Astrocyte of the spinal cord (primary cell): ENCODE measurements around the gene ARL11.

Experiments used
- DNase-seq: peaks from one replicate; pipeline ENCODE4 v3.0.0; 2011; ENCODE audit warnings: low read depth, low spot score
- H3K4me3 ChIP-seq: 2 replicates; pipeline ENCODE4 v1.5.1; 2011; ENCODE audit warnings: low read depth, mild to moderate bottlenecking, low read length, moderate library complexity
- in situ Hi-C: cut with HindIII; loops from 2 replicates; pipeline ENCODE4 v1.10.0; 2017; ENCODE audit warnings: low sequenced_read_pairs
- TF ChIP-seq, protein P1 (sequence below): IDR thresholded peaks from 2 replicates; pipeline ENCODE4 v1.5.1; 2012; ENCODE audit warnings: low read depth, mild to moderate bottlenecking, low read length, inconsistent platforms

Gene ARL11

DNA sequence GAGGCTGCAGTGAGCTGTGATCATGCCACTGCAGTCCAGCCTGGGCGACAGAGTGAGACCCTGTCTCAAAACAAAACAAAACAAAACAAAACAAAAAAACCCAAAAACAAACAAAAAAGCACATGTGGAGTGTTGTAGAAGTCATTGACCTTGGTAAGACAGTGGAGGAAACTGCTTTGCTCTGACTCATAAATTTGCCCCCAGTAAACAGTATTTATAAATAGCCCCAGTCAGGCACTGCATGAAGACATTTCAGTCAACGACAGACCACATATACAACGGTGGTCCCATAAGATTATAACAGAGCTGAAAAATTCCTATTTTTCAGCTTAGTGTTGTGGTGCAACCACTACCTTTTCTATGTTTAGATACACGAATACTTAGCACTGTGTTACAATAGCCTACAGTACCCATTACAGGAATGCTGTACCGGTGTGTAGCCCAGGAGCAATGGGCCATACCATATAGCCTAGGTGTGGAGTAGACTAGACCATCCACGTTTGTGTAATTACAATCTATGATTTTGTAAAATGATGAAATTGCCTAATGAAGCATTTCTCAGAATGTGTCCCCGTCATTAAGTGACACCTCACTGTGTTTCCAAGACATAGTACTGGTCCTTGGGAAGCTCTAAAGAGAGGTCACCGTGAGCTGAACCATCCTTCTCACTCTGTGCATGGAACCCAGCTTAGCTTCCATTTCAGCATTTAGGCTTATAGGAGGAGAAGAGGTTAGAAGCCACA is 1.1 kb downstream of the ARL11 start:
- no peak for DNase-seq
- in situ Hi-C loops, result no loop called here
- TF ChIP-seq, protein P1, sequence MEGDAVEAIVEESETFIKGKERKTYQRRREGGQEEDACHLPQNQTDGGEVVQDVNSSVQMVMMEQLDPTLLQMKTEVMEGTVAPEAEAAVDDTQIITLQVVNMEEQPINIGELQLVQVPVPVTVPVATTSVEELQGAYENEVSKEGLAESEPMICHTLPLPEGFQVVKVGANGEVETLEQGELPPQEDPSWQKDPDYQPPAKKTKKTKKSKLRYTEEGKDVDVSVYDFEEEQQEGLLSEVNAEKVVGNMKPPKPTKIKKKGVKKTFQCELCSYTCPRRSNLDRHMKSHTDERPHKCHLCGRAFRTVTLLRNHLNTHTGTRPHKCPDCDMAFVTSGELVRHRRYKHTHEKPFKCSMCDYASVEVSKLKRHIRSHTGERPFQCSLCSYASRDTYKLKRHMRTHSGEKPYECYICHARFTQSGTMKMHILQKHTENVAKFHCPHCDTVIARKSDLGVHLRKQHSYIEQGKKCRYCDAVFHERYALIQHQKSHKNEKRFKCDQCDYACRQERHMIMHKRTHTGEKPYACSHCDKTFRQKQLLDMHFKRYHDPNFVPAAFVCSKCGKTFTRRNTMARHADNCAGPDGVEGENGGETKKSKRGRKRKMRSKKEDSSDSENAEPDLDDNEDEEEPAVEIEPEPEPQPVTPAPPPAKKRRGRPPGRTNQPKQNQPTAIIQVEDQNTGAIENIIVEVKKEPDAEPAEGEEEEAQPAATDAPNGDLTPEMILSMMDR, result no peak
- no peak overlapping the region for H3K4me3 ChIP-seq

GRCh38 chr13:49629947-49630346 is 1.6 kb downstream of the ARL11 start:
- TF ChIP-seq, protein P1, result no peak
- in situ Hi-C loops, result no loop called here
- H3K4me3 ChIP-seq, result no peak overlapping the region
- no peak for DNase-seq

- no peak for DNase-seq
- in situ Hi-C loops, result no loop called here
- no peak overlapping the region for H3K4me3 ChIP-seq
- TF ChIP-seq, protein P1, result no peak
These were observed 2.3 kb downstream of the ARL11 start for GRCh38 chr13:49630580-49630979.

- H3K4me3 ChIP-seq, result no peak overlapping the region
- in situ Hi-C loops, result no loop called here
- no peak for DNase-seq
- TF ChIP-seq, protein P1, result no peak
These were observed 3.8 kb downstream of the ARL11 start for GRCh38 chr13:49632156-49632555.

- in situ Hi-C loops, result no loop called here
- DNase-seq, result no peak
- H3K4me3 ChIP-seq, result no peak overlapping the region
- TF ChIP-seq, protein P1, result no peak
These were observed 5.4 kb downstream of the ARL11 start for GRCh38 chr13:49633710-49634109.

GRCh38 chr13:49635599-49636433 is 7.5 kb downstream of the ARL11 start:
- peak; percentile 48 for DNase-seq
- TF ChIP-seq, protein P1, result no peak
- in situ Hi-C loops, result no loop called here
- no peak overlapping the region for H3K4me3 ChIP-seq
